C4-2B (cell line): ENCODE data around the gene USP43.

Experiments used
- H3K27ac ChIP-seq: fragments of 450-650 bp; 2 replicates; pipeline ENCODE4 v1.5.1; 2017
- ZFX ChIP-seq: fragments of 450-650 bp; IDR thresholded peaks from 2 replicates; pipeline ENCODE4 v1.6.1; 2017
- TF ChIP-seq, protein P1 (sequence below): fragments of 450-650 bp; conservative IDR thresholded peaks from 2 replicates; pipeline ENCODE4 v1.5.1; 2017; ENCODE audit warnings: mild to moderate bottlenecking

USP43 gene

DNA sequence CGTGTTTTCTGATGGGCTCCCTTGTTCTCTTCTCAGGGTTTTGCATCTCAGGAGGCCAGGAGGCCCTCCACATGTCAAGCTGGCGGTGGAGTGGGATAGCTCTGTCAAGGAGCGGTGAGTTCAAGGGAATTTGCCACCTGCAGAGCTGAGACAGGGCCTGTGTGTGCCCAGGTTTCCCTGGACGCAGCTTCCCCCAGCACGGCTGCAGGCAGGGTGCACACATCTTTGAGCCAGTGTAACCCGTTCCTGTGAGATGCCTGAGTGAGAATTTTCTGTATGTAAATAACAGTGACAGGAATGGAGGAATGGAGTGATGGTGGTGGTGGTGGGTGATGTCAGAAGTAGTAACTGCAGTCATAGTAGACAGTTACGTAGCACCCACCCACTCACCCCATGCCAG lies 54.8 kb downstream of the USP43 start:
- H3K27ac ChIP-seq = no peak overlapping the region
- TF ChIP-seq, protein P1, sequence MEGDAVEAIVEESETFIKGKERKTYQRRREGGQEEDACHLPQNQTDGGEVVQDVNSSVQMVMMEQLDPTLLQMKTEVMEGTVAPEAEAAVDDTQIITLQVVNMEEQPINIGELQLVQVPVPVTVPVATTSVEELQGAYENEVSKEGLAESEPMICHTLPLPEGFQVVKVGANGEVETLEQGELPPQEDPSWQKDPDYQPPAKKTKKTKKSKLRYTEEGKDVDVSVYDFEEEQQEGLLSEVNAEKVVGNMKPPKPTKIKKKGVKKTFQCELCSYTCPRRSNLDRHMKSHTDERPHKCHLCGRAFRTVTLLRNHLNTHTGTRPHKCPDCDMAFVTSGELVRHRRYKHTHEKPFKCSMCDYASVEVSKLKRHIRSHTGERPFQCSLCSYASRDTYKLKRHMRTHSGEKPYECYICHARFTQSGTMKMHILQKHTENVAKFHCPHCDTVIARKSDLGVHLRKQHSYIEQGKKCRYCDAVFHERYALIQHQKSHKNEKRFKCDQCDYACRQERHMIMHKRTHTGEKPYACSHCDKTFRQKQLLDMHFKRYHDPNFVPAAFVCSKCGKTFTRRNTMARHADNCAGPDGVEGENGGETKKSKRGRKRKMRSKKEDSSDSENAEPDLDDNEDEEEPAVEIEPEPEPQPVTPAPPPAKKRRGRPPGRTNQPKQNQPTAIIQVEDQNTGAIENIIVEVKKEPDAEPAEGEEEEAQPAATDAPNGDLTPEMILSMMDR = no peak
- TF ChIP-seq ZFX = no peak

- TF ChIP-seq, protein P1 = no peak
- no peak for TF ChIP-seq ZFX
- H3K27ac ChIP-seq = no peak overlapping the region
Observed at GRCh38 chr17:9700754-9701476, 55.6 kb downstream of the USP43 start.

GRCh38 chr17:9702482-9702881 lies 57.2 kb downstream of the USP43 start:
- TF ChIP-seq, protein P1 = no peak
- TF ChIP-seq ZFX = no peak
- no peak overlapping the region for H3K27ac ChIP-seq

DNA sequence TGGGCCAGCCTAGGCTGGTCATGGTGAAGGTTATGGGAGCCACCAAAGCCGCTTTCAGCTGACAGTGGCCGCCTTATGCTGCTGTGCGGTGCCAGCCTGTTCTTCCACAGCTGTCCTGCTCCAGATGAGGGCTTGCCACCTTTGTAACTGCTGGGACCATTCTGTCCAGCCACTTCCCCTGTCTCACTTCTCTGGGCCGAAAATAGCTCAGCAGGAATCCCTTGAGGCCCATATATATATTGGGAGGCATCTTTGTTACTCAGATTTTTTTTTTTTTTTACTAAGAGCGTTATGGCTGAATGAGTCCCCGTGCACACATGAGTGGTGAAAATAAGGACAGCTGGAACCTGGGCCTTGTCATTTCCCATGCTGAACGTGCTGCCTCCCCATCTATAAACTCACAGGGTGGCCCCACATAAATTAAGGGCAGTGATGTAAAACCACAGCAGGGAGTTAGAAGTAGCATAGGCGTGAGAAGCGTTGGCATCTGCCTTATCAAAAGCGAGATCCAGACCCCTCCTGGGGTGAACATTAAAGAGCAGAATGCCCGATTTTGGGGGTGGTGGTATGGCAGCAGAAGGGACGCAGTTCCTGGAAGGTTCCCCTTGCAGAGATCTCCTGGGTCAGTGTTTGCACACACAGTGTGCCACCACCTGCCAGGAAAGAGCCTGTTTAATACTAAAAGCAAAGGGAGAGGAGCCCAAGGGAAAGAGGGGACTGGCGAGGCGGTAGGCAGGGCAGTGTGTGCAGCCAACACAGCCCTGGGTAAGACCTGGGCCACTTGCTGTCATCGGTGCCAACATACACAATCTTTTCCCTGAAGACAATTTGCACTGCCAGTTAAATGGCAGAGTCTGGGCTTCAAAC lies 57.8 kb downstream of the USP43 start:
- H3K27ac ChIP-seq = no peak overlapping the region
- TF ChIP-seq, protein P1 = no peak
- no peak for TF ChIP-seq ZFX

GRCh38 chr17:9703781-9704082 lies 58.4 kb downstream of the USP43 start:
- H3K27ac ChIP-seq = no peak overlapping the region
- TF ChIP-seq ZFX = no peak
- TF ChIP-seq, protein P1 = no peak

GRCh38 chr17:9705745-9706144 lies 60.4 kb downstream of the USP43 start:
- H3K27ac ChIP-seq = no peak overlapping the region
- no peak for TF ChIP-seq ZFX
- TF ChIP-seq, protein P1 = no peak

DNA sequence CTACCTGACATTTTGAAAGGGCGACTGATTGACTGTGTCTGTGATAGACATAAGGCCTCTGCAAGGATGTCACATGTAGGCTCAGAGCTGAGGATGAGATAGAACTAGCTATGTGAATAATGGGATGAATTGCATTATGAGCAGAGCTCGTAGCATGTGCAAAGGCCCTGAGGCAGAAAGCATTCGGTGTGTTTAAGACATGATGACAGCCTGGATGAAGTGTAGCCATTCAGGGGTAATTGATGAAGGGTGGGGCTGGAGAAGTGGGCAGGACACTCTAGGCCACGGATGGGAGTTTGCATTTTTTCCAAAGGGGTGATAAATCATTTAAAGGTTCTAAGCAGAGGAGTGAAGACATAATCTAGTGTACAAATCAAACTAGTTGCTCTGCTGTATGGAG lies 62.6 kb downstream of the USP43 start:
- no peak overlapping the region for H3K27ac ChIP-seq
- TF ChIP-seq ZFX = no peak
- TF ChIP-seq, protein P1 = no peak
